Thyroid gland (tissue), 4 donors: ENCODE results near the gene DENND4C.

Experiments
- POLR2A ChIP-seq, 2 donors: fragments of 450-650 bp; IDR thresholded peaks; one replicate each; pipeline ENCODE4 v1.6.1; 2017; ENCODE audit warnings: antibody characterized with exemption in 2 of 2, mild to moderate bottlenecking in 2 of 2, moderate library complexity in 1 of 2
- TF ChIP-seq, protein P1 (sequence below), 6 experiments: fragments of 200-600 bp in 3 of 6; fragments of 450-650 bp in 3 of 6; sonication (generic) in 3 of 6; IDR thresholded peaks; one replicate each; pipeline ENCODE4 v1.5.1; 2016 to 2019; ENCODE audit warnings: antibody characterized with exemption in 6 of 6, mild to moderate bottlenecking in 2 of 6, inconsistent platforms in 1 of 6, moderate library complexity in 1 of 6

DNA sequence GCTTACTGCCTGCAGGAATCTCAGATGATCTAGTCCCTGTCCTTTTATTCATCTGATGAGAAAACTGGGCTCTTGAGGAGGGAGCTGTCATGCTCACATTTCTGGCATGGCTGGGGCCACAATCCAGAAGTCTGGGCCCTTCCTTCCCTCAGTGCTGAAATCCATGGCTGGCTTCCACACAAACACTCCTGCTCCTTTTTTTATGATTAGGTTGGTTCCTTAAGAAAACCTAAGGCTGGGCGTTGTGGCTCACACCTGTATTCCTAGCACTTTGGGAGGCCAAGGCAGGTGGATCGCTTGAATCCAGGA lies 179.7 kb downstream of the DENND4C start:
- TF ChIP-seq, protein P1, sequence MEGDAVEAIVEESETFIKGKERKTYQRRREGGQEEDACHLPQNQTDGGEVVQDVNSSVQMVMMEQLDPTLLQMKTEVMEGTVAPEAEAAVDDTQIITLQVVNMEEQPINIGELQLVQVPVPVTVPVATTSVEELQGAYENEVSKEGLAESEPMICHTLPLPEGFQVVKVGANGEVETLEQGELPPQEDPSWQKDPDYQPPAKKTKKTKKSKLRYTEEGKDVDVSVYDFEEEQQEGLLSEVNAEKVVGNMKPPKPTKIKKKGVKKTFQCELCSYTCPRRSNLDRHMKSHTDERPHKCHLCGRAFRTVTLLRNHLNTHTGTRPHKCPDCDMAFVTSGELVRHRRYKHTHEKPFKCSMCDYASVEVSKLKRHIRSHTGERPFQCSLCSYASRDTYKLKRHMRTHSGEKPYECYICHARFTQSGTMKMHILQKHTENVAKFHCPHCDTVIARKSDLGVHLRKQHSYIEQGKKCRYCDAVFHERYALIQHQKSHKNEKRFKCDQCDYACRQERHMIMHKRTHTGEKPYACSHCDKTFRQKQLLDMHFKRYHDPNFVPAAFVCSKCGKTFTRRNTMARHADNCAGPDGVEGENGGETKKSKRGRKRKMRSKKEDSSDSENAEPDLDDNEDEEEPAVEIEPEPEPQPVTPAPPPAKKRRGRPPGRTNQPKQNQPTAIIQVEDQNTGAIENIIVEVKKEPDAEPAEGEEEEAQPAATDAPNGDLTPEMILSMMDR (IDR thresholded peaks at IDR 0.05): no peak
- no peak for TF ChIP-seq POLR2A (IDR thresholded peaks at IDR 0.05)
